H9 (cell line): ENCODE data around the gene KAT8. TPM values are rescaled to one million over a fixed set of nuclear protein-coding genes. Genes with fewer than 3 reads are reported as not detected.

Source experiments
- DNase-seq: peaks from one replicate; pipeline ENCODE4 v3.0.0-alpha.2; 2017
- H2AFZ ChIP-seq: one replicate; pipeline ENCODE4 v1.6.1; 2013; ENCODE audit warnings: mild to moderate bottlenecking, low read length, control low read depth, moderate library complexity
- H2AK5ac ChIP-seq: 2 replicates; pipeline ENCODE4 v1.6.1; 2013; ENCODE audit warnings: low read length, control low read depth, mixed read lengths; ENCODE audit not compliant: insufficient read length
- H2BK120ac ChIP-seq: one replicate; pipeline ENCODE4 v1.6.1; 2013; ENCODE audit warnings: low read depth, mild to moderate bottlenecking, low read length, control low read depth, inconsistent platforms; ENCODE audit not compliant: poor library complexity, severe bottlenecking
- H2BK12ac ChIP-seq: 2 replicates; pipeline ENCODE4 v1.6.1; 2013; ENCODE audit warnings: low read length, control low read depth, mixed read lengths, low read depth; ENCODE audit not compliant: insufficient read length
- H2BK15ac ChIP-seq: 2 replicates; pipeline ENCODE4 v1.6.1; 2013; ENCODE audit warnings: low read depth, low read length, control low read depth
- H2BK20ac ChIP-seq: one replicate; pipeline ENCODE4 v1.6.1; 2013; ENCODE audit warnings: low read depth, mild to moderate bottlenecking, low read length, control low read depth, inconsistent platforms; ENCODE audit not compliant: poor library complexity, severe bottlenecking
- H2BK5ac ChIP-seq: 2 replicates; pipeline ENCODE4 v1.6.1; 2013; ENCODE audit warnings: low read length, control low read depth, mixed read lengths; ENCODE audit not compliant: insufficient read length
- H3K14ac ChIP-seq: 2 replicates; pipeline ENCODE4 v1.6.1; 2013; ENCODE audit warnings: low read length, control low read depth; ENCODE audit not compliant: insufficient read depth
- H3K18ac ChIP-seq: 2 replicates; pipeline ENCODE4 v1.6.1; 2013; ENCODE audit warnings: low read depth, mild to moderate bottlenecking, mixed read lengths, low read length, control low read depth; ENCODE audit not compliant: insufficient read length
- H3K23ac ChIP-seq: 2 replicates; pipeline ENCODE4 v1.6.1; 2013; ENCODE audit warnings: low read length, control low read depth, mixed read lengths, low read depth; ENCODE audit not compliant: insufficient read length
- H3K23me2 ChIP-seq: 2 replicates; pipeline ENCODE4 v1.6.1; 2013; ENCODE audit warnings: low read depth, mild to moderate bottlenecking, mixed read lengths, low read length, control low read depth; ENCODE audit not compliant: insufficient read length, poor library complexity, severe bottlenecking
- H3K27ac ChIP-seq: 2 replicates; pipeline ENCODE4 v1.5.1; 2013; ENCODE audit warnings: low read length, control low read depth, mixed read lengths, low read depth; ENCODE audit not compliant: insufficient read length
- H3K27me3 ChIP-seq: 2 replicates; pipeline ENCODE4 v1.6.1; 2013; ENCODE audit warnings: low read length, control low read depth, inconsistent platforms; ENCODE audit not compliant: insufficient read depth
- H3K4ac ChIP-seq: 2 replicates; pipeline ENCODE4 v1.6.1; 2013; ENCODE audit warnings: low read depth, mild to moderate bottlenecking, control low read depth, inconsistent platforms, low read length, moderate library complexity
- H3K4me1 ChIP-seq: 2 replicates; pipeline ENCODE4 v1.6.1; 2013; ENCODE audit warnings: low read length, control low read depth, inconsistent platforms; ENCODE audit not compliant: insufficient read depth
- H3K4me2 ChIP-seq: 2 replicates; pipeline ENCODE4 v1.6.1; 2013; ENCODE audit warnings: low read length, control low read depth, mixed read lengths; ENCODE audit not compliant: insufficient read length, insufficient read depth
- H3K56ac ChIP-seq: 2 replicates; pipeline ENCODE4 v1.6.1; 2013; ENCODE audit warnings: low read depth, mild to moderate bottlenecking, mixed read lengths, low read length, control low read depth; ENCODE audit not compliant: insufficient read length
- H3K79me1 ChIP-seq: 2 replicates; pipeline ENCODE4 v1.6.1; 2013; ENCODE audit warnings: low read depth, mild to moderate bottlenecking, moderate library complexity, low read length, control low read depth, inconsistent platforms; ENCODE audit not compliant: insufficient read depth, poor library complexity, severe bottlenecking
- H3K79me2 ChIP-seq: 2 replicates; pipeline ENCODE4 v1.6.1; 2013; ENCODE audit warnings: low read length, control low read depth, inconsistent platforms; ENCODE audit not compliant: insufficient read depth
- H3K9ac ChIP-seq: 2 replicates; pipeline ENCODE4 v1.6.1; 2013; ENCODE audit warnings: low read length, control low read depth, mixed read lengths; ENCODE audit not compliant: insufficient read length; ENCODE audit errors: extremely low read depth
- H3K9me3 ChIP-seq: one replicate; pipeline ENCODE4 v1.6.1; 2013; ENCODE audit warnings: low read depth, low read length, inconsistent platforms; ENCODE audit not compliant: control insufficient read depth
- H3T11ph ChIP-seq: one replicate; pipeline ENCODE4 v1.6.1; 2013; ENCODE audit warnings: mild to moderate bottlenecking, low read length, control low read depth, inconsistent platforms
- H4K20me1 ChIP-seq: one replicate; pipeline ENCODE4 v1.6.1; 2013; ENCODE audit not compliant: control insufficient read depth, insufficient read length, insufficient read depth
- H4K5ac ChIP-seq: 2 replicates; pipeline ENCODE4 v1.6.1; 2013; ENCODE audit warnings: low read depth, mild to moderate bottlenecking, mixed read lengths, low read length, control low read depth; ENCODE audit not compliant: insufficient read length
- H4K8ac ChIP-seq: replicated peaks from 2 replicates; pipeline ENCODE4 v1.6.1; 2013; ENCODE audit warnings: low read length, control low read depth, mixed read lengths, low read depth; ENCODE audit not compliant: insufficient read length
- H4K91ac ChIP-seq: 2 replicates; pipeline ENCODE4 v1.6.1; 2013; ENCODE audit warnings: low read depth, mild to moderate bottlenecking, moderate library complexity, mixed read lengths, low read length, control low read depth; ENCODE audit not compliant: insufficient read length
- H3K27ac Mint-ChIP-seq, 3 experiments: 2 replicates in 2 of 3; 3 replicates in 1 of 3; pipeline ENCODE4 v1.8.0; 2020 to 2021; ENCODE audit warnings: mixed read lengths in 3 of 3, mild to moderate bottlenecking in 1 of 3, moderate library complexity in 1 of 3
- H3K27me3 Mint-ChIP-seq: 2 replicates; pipeline ENCODE4 v1.8.0; 2021; ENCODE audit warnings: low read depth, mild to moderate bottlenecking, moderate library complexity, mixed read lengths
- H3K36me3 Mint-ChIP-seq, 3 experiments: 2 replicates in 2 of 3; 3 replicates in 1 of 3; pipeline ENCODE4 v1.8.0; 2020 to 2021; ENCODE audit warnings: low read depth in 3 of 3, mixed read lengths in 3 of 3; ENCODE audit not compliant: insufficient read depth in 1 of 3
- H3K4me1 Mint-ChIP-seq, 2 experiments: 2 replicates each; pipeline ENCODE4 v1.8.0; 2020; ENCODE audit warnings: mixed read lengths in 2 of 2
- H3K4me3 Mint-ChIP-seq, 2 experiments: 2 replicates in 1 of 2; 3 replicates in 1 of 2; pipeline ENCODE4 v1.8.0; 2020 to 2021; ENCODE audit warnings: mild to moderate bottlenecking in 2 of 2, mixed read lengths in 2 of 2, moderate library complexity in 1 of 2
- H3K9me3 Mint-ChIP-seq, 2 experiments: 2 replicates in 1 of 2; 3 replicates in 1 of 2; pipeline ENCODE4 v1.8.0; 2020; ENCODE audit warnings: mild to moderate bottlenecking in 2 of 2, mixed read lengths in 2 of 2, moderate library complexity in 1 of 2
- CTCF ChIP-seq: fragments of 200-600 bp; sonication (generic); conservative IDR thresholded peaks from 3 replicates; pipeline ENCODE4 v1.8.0; 2021; ENCODE audit warnings: antibody characterized with exemption, mild to moderate bottlenecking
- WGBS: extraction: QIAGEN DNeasy Blood & Tissue Kit; methylation state at CpG from one replicate; pipeline ENCODE4 v1.1.7; 2013; ENCODE audit warnings: missing lambda C conversion rate, low lambda C conversion rate, mixed read lengths; ENCODE audit not compliant: insufficient read length; ENCODE audit errors: extremely low coverage; 5-methylcytosine and 5-hydroxymethylcytosine counted together
- total RNA-seq: library from RNA; stranded (reverse); gene quantifications from 2 replicates; pipeline ENCODE4 v1.2.1, GENCODE V29; 2021

The KAT8 gene
- total RNA-seq, 1 experiment from 2014 or later = 52.1 TPM

- TF ChIP-seq CTCF = no peak
- no CpG with 5 or more reads among the region's 28 CpGs for WGBS
- H2AK5ac ChIP-seq = no peak overlapping the region
- peaks cover 8% of the 10 kb centered on the region for H3K23me2 ChIP-seq
- no peak overlapping the region for H4K8ac ChIP-seq
- H2AFZ ChIP-seq = no peak overlapping the region
- H3K9me3 Mint-ChIP-seq = peaks cover 2 to 4% of the 10 kb centered on the region in 2 experiments; a peak in 3 of 5 replicates
- peaks cover 9 to 14% of the 10 kb centered on the region in 2 experiments for H3K4me1 Mint-ChIP-seq
- no peaks in the 10 kb centered on the region for H3K4me1 ChIP-seq
- no peak overlapping the region for H2BK5ac ChIP-seq
- no peaks in the 10 kb centered on the region for H3K79me1 ChIP-seq
- H3K27me3 Mint-ChIP-seq = peaks cover 2% of the 10 kb centered on the region
- H2BK15ac ChIP-seq = no peak overlapping the region
- H3K27ac Mint-ChIP-seq = no peak overlapping the region
- DNase-seq = no peak
- H2BK120ac ChIP-seq = no peak overlapping the region
- H3K9ac ChIP-seq = no peak overlapping the region
- H3K56ac ChIP-seq = no peak overlapping the region
- no peak overlapping the region for H3K4ac ChIP-seq
- no peak overlapping the region for H4K91ac ChIP-seq
- no peak overlapping the region for H2BK12ac ChIP-seq
- H3K4me3 Mint-ChIP-seq = peak overlapping the region in 1 of 2 experiments; percentile 85; a peak in 1 of 5 replicates
- H4K20me1 ChIP-seq = no peaks in the 10 kb centered on the region
- no peaks in the 10 kb centered on the region for H3K9me3 ChIP-seq
- no peaks in the 10 kb centered on the region; the same call in 1 of the 2 replicates for H3K27me3 ChIP-seq
- no peak overlapping the region for H4K5ac ChIP-seq
- no peak overlapping the region for H2BK20ac ChIP-seq
- H3T11ph ChIP-seq = no peak overlapping the region
- H3K79me2 ChIP-seq = no peaks in the 10 kb centered on the region; the same call in 1 of the 2 replicates
- no peak overlapping the region for H3K23ac ChIP-seq
- H3K4me2 ChIP-seq = no peak overlapping the region
- H3K18ac ChIP-seq = no peak overlapping the region
- no peak overlapping the region for H3K27ac ChIP-seq
- H3K36me3 Mint-ChIP-seq = peaks cover 16 to 25% (median 22%) of the 10 kb centered on the region in 3 experiments
- H3K14ac ChIP-seq = no peak overlapping the region
Observed at GRCh38 chr16:31106509-31107464, 10.7 kb upstream of the KAT8 start.
